Activated CD8-positive, alpha-beta memory T cell treated with anti-CD3 and anti-CD28 coated beads for 4 hours (primary cell): ENCODE measurements around the gene SDC1.

ENCODE experiments used
- DNase-seq, 2 donors: peaks; one replicate each; pipeline ENCODE4 v3.0.0-alpha.2; 2020; ENCODE audit warnings: low read depth in 2 of 2

SDC1 gene

GRCh38 chr2:20170704-20171250 is 54.2 kb downstream of the SDC1 start:
- no peak for DNase-seq

- DNase-seq: no peak
Observed at GRCh38 chr2:20169796-20170703, 54.9 kb downstream of the SDC1 start.

GRCh38 chr2:20168727-20169696 is 55.9 kb downstream of the SDC1 start:
- no peak for DNase-seq

GRCh38 chr2:20168048-20168726 is 56.7 kb downstream of the SDC1 start:
- no peak for DNase-seq

GRCh38 chr2:20167356-20167755 is 57.6 kb downstream of the SDC1 start:
- no peak for DNase-seq

GRCh38 chr2:20165677-20166509 is 59.0 kb downstream of the SDC1 start:
- DNase-seq: no peak

- DNase-seq: no peak
Observed at GRCh38 chr2:20164734-20165478, 60.0 kb downstream of the SDC1 start.

GRCh38 chr2:20164061-20164733 is 60.7 kb downstream of the SDC1 start:
- no peak for DNase-seq

GRCh38 chr2:20159411-20160070 is 65.4 kb downstream of the SDC1 start:
- DNase-seq: no peak

GRCh38 chr2:20157193-20157891 is 67.6 kb downstream of the SDC1 start:
- no peak for DNase-seq

- DNase-seq: no peak
Observed at GRCh38 chr2:20156836-20157192, 68.1 kb downstream of the SDC1 start.

- DNase-seq: no peak
Observed at GRCh38 chr2:20156076-20156759, 68.7 kb downstream of the SDC1 start.

- DNase-seq: no peak
Observed at GRCh38 chr2:20153131-20153851, 71.6 kb downstream of the SDC1 start.

- DNase-seq: no peak
Observed at GRCh38 chr2:20150806-20151571, 73.9 kb downstream of the SDC1 start.
